ENCODE results near the gene TNS1. TPM values are rescaled to one million over a fixed set of nuclear protein-coding genes. Genes with fewer than 3 reads are reported as not detected.
A peak's percentile ranks its signal among the peaks of the same experiment; 100 is the strongest.

Gene TNS1
- total and polyA plus RNA-seq, 9 of the 15 experiments (the other 6 are each of a cell fraction or from before 2014, with no cell fraction given): 0.13 to 2.7 (median 0.77) TPM

DNA sequence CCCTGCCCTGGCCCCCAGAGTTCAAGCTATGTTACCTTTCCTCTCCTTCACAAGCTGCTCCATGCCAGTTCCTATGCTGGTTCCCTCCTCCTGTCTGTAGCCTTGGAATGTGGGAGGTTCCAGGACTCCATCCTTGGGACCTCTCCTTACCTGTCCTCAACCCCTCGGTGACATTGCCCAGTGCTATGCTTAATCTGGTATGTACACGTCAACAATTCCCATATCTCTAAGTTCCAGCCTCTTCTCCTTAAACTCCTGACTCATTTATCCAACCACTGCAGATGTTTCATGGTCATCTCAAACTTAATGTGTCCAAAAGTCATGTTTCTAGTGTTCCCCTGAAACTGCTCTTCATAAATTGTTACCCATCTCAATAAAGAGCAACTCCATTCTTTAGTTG lies 160.8 kb downstream of the TNS1 start (continued):
- no peak for TF ChIP-seq CLOCK (CRISPR knock-in tag; IDR thresholded peaks at IDR 0.05; ENCODE audit: borderline replicate concordance)
- no peak for TF ChIP-seq ZNF830 (CRISPR knock-in tag; IDR thresholded peaks at IDR 0.05)
- TF ChIP-seq, protein P1, sequence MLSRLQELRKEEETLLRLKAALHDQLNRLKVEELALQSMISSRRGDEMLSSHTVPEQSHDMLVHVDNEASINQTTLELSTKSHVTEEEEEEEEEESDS (CRISPR knock-in tag; IDR thresholded peaks at IDR 0.05): no peak
- TF ChIP-seq TARDBP (IDR thresholded peaks at IDR 0.05): no peak
- TF ChIP-seq ATF1 (CRISPR knock-in tag; IDR thresholded peaks at IDR 0.05): no peak
- TF ChIP-seq ATF1 (tag; IDR thresholded peaks at IDR 0.05): peak; percentile 56
- no peak for TF ChIP-seq MCM5 (IDR thresholded peaks at IDR 0.05; ENCODE audit: low read depth)
- TF ChIP-seq DACH1 (IDR thresholded peaks at IDR 0.05; ENCODE audit: partially characterized antibody): no peak
- no peak for TF ChIP-seq THRAP3 (IDR thresholded peaks at IDR 0.05; ENCODE audit: borderline replicate concordance)
- no peak for TF ChIP-seq ZBTB43 (CRISPR knock-in tag; IDR thresholded peaks at IDR 0.05)
- TF ChIP-seq MYC (IDR thresholded peaks at IDR 0.05; ENCODE audit: low read depth, low read length): no peak
- TF ChIP-seq MYC (CRISPR knock-in tag; IDR thresholded peaks at IDR 0.05; ENCODE audit: borderline replicate concordance, low read depth): no peak
- no peak for TF ChIP-seq DIDO1 (tag; IDR thresholded peaks at IDR 0.05; ENCODE audit: low read depth)
- TF ChIP-seq STAG1 (CRISPR knock-in tag; IDR thresholded peaks at IDR 0.05; ENCODE audit: borderline replicate concordance): no peak
- TF ChIP-seq ARNT (IDR thresholded peaks at IDR 0.05): peak; percentile 47 to 80; a peak in 3 of 4 replicates
- no peak for TF ChIP-seq HNRNPL (IDR thresholded peaks at IDR 0.05; ENCODE audit: low read depth, low read length)
- no peak for TF ChIP-seq MCM3 (IDR thresholded peaks at IDR 0.05)
- no peak for TF ChIP-seq SFPQ (IDR thresholded peaks at IDR 0.05; ENCODE audit: low read depth, low read length)
- no peak for TF ChIP-seq ZC3H8 (IDR thresholded peaks at IDR 0.05)
- no peak for TF ChIP-seq ZBTB11 (CRISPR knock-in tag; IDR thresholded peaks at IDR 0.05)
- TF ChIP-seq MTF1 (CRISPR knock-in tag; IDR thresholded peaks at IDR 0.05; ENCODE audit: borderline replicate concordance): no peak
- TF ChIP-seq MTA1 (IDR thresholded peaks at IDR 0.05; ENCODE audit: borderline replicate concordance): no peak

Data from K562 (cell line).